Stimulated activated CD4-positive, alpha-beta T cell treated with anti-CD3 and anti-CD28 coated beads, Interleukin-12 subunit alpha, Interleukin-12 subunit beta, amount 100 ng/mL, for 24 hours (primary cell): ENCODE measurements around the gene MVK.
"Not testable (repeated sequence)": the region's sequence is repeated elsewhere in the genome, so short reads cannot be mapped to it uniquely, and the experiment has no call there.

Source experiments
- DNase-seq, 2 experiments: peaks; one replicate each; pipeline ENCODE4 v3.0.0-alpha.2; 2020; ENCODE audit warnings: low read depth in 2 of 2

Gene MVK

GRCh38 chr12:109588461-109589239, 15.1 kb downstream of the MVK start:
- no peak for DNase-seq

DNA sequence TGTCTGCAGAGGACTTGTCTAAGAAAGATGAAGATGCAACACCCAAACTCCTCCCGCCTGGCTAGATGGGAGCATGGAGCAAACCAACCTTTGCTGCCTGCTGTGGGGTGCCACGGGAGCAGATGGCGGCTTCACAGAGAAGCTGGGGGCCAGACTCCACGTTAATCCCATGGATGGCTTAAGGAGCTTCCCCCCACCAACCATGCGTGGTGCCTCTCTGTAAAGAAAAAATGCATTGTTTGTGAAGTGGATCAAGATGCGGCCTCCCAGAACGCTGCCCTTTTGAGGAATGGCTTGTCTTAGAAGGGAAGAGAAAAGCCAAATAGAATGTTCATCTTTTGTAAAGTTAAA, 15.6 kb downstream of the MVK start:
- no peak for DNase-seq

DNA sequence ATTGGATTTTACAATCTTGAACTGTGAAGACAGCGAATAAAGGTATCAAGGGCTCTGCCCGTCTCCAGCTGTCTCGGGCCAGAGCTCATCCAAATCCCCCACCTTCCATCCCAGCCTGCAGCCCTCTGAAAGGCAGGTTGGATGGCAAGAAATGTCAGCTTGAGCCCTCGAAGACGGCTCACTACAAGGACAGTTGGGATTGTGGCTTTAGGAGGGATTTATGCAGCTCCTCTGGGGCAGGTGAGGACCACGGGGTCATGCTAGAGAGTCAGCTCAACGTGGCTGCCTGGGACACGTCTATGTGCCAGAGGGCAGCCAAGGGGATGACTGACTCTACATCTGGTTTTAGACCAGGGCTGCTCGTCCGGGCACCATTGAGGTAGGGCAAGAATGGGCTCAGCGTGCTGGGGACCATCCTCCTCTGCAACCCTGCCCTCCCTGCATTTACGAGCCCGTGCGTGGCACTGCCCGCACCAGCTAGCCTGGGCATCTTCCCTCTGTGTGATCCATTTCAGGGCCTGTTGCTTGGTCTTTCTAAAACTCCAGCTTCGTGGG, 16.2 kb downstream of the MVK start:
- no peak for DNase-seq

GRCh38 chr12:109590566-109590965, 17.0 kb downstream of the MVK start:
- DNase-seq: no peak

- no peak for DNase-seq
Observed at GRCh38 chr12:109591041-109591440, 17.4 kb downstream of the MVK start.

DNA sequence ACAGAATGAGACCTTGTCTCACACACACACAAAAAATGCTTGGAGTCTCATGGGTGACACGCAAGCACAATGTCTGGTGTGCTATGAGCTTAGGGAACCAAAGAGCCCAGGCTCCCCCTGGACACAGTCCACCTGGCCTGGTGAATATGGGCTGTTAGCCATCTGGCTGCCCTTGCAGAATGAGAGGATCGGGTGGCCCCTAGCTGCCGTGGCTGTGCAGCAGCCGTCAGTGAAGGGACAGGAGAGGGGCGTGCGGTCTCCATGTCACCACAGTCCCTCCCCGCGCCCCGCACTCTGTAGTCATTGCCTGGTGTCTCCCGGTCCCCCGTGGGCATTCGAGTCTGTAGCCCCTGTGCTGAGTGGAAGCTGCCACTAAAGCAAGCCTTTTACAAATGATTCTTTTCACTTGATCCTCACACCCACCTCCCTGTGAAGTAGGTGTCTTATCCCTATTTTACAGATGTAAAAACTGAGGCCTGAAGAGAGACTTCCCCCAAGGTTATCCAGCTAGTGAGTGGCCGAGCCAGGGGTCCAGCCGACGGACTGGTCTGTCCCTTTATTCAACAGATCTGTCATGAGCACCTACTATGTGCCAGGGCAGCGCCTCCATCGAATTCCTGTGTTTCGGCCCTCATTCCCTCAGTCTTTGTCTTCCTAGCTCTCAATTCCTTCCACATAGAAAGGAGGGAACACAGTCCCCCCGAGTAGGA, 18.8 kb downstream of the MVK start:
- DNase-seq: no peak

DNA sequence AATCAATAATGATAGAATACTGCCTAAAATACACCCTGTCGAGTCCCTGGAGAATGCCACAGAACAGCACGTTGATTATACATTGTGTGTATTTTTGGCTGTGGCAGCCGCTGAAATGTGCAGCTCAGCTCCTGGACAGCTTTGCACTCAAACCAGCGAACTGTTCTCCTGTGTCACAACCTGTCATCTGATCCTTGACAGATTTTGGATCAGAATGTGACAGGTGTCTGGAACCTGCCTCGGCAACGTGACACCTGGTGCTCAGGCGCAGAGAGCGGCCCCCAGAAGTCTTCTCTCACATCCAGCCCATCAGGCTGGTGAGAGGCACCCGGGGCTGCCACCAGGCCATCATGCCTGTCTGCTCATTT, 19.3 kb downstream of the MVK start:
- DNase-seq: no peak

- no peak for DNase-seq
Observed at GRCh38 chr12:109594556-109595317, 21.1 kb downstream of the MVK start.

GRCh38 chr12:109595321-109595902, 21.8 kb downstream of the MVK start:
- DNase-seq: peak; percentile 5 to 55

DNA sequence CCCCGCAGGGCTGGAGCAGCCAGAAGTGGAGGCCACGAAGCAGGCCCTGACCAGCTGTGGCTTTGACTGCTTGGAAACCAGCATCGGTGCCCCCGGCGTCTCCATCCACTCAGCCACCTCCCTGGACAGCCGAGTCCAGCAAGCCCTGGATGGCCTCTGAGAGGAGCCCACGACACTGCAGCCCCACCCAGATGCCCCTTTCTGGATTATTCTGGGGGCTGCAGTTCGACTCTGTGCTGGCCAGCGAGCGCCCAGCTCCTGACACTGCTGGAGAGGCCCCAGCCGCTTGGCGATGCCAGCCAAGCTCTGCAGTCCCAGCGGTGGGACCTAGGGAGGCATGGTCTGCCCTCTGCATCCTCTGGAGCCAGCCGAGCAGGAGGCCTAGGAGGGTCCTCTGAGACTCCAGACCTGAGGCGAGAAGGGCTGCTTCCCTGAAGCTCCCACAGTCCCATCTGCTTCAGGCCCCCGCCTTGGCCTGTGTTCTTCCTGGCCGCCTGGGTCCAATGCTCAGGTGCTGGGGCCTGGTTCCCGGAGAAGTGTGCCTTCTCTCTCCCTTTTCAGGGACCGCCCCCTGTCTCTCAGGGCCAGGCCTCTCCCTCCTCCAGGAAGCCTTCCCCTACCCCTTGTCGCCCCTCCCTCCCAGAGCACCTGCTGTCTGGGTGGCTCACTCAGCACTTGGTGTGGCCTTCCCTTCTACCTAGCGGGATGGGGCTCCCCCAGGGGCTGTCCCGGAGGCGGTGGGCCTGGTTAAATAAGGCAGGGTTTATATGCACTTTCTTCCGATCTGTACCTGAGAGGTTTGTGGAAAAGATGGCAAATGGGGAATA, 23.0 kb downstream of the MVK start:
- DNase-seq: no peak

GRCh38 chr12:109597414-109597794, 23.8 kb downstream of the MVK start:
- DNase-seq: no peak

DNA sequence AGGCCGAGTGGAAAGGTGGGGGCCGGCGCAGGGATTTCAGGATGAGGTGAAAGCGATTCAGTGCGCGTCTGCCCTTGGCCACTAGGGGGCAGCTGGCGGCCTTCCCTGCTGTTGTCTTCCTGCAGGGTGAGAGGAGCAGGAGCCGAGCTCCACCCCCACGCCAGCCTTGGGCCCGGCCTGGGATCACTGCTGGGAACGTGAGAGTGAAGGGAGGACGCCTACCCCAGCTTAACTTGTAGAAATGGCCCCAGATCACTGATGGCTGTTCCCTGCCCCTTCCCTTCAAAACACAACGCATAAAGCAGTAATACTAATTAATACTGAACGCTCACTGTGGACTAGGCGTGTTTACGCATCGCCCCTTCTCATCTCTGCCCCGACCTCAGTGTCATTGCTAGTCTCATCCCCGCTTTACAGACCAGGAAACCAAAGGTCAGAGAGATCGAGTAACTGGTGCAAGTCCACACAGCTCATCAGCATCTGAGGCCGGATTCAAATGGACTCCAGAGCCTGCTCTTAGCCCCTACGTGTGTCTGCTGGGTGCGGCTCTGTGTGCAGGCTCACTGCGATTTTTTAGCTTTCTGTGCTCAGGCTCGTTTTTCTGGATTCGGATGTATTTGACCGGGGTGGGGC, 24.3 kb downstream of the MVK start:
- peak; percentile 28 to 64 for DNase-seq

GRCh38 chr12:109598428-109598854, 24.8 kb downstream of the MVK start:
- DNase-seq: no peak

DNA sequence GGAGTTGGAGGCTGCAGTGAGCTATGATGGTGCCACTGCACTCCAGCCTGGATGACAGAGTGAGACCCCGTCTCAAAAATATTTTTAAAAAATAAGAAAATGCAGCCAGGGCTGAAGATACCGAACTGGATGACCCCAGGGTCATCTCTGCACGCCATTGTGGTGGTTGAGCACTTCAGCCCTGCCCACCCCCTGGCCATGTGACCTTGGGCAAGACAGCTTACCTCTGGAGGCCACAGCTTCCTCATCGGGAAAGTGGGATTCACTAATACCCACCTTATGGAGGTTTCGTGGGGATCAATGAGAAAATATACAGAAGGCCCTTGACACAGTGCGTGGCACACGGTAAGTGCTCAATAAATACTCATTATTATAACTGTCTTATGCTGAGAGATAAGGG, 25.5 kb downstream of the MVK start:
- DNase-seq: no peak

DNA sequence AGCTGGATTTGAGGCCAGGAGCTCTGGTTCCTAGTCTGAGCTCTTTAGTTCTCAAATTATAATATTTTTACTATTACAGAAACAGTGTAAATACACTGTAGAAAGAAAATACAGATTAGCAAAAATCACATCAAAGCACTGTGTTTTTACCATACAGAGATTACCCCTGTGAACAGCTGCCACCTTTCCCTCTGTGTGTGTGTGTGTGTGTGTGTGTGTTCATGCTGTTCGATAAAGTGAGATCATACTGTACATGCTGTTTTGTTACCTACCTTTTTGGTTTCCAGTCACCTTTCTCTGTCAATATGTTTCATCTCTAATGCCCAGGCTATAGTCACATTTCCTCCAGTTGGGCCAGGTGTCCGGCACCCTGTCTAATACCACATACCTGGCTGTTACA, 26.9 kb downstream of the MVK start:
- DNase-seq: no peak

GRCh38 chr12:109600995-109601394, 27.4 kb downstream of the MVK start:
- no peak for DNase-seq

GRCh38 chr12:109601557-109601956, 28.0 kb downstream of the MVK start:
- DNase-seq: no peak

DNA sequence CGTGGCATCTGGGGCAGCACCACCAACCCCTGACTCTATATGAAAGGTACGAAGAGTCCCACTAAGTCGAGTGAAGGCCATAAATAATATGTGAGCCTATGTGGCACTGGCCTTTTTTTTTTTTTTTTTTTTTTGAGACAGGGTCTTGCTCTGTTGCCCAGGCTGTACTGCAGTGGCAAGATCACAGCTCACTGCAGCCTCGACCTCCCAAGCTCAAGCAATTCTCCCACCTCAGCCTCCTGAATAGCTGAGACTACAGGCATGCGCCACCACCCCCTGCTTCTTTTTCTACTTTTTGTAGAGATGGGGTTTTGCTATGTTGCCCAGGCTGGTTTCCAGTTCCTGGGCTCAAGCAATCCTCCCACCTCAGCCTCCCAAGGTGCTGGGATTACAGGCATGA, 28.5 kb downstream of the MVK start:
- not testable (repeated sequence) for DNase-seq

DNA sequence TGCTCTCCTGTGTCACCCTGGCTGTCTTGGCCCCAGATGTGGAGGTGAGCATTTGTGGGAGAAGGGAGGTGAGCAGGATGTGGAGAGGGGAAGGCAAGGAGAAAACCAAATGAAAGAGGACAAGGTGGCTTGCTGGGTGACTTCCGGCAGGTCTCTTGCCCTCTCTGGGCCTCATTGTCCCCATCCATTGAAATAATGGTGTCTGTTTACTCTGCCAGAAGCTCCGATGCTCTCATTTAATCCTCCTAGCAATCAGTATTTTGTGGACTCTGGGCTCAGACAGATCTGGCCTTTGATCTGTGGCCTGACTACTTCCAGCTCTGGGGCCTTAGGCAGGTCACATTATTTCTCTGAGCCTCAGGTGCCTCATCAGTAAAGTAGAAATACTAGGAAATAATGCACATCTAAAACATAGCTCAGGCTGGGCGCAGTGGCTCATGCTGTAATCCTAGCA, 30.6 kb downstream of the MVK start:
- DNase-seq: no peak

- DNase-seq: no peak
Observed at GRCh38 chr12:109605016-109605415, 31.4 kb downstream of the MVK start.
